GM04503 (cell line): ENCODE measurements around the gene CLEC4F.
"Not testable (repeated sequence)": the region's sequence is repeated elsewhere in the genome, so short reads cannot be mapped to it uniquely, and the experiment has no call there.

ENCODE experiments used
- DNase-seq: peaks from one replicate; pipeline ENCODE4 v3.0.0-alpha.2; 2012; ENCODE audit warnings: low read depth

Gene CLEC4F

GRCh38 chr2:70826696-70827350 lies 6.4 kb upstream of the CLEC4F start:
- DNase-seq, result no peak

GRCh38 chr2:70823249-70823648 lies 2.9 kb upstream of the CLEC4F start:
- DNase-seq, result no peak

- no peak for DNase-seq
Measured at GRCh38 chr2:70822843-70823242, 2.4 kb upstream of the CLEC4F start.

- DNase-seq, result no peak
Measured at GRCh38 chr2:70817284-70817954, 3.0 kb downstream of the CLEC4F start.

GRCh38 chr2:70816726-70817125 lies 3.7 kb downstream of the CLEC4F start:
- DNase-seq, result no peak

- no peak for DNase-seq
Measured at GRCh38 chr2:70808983-70809958, 11.1 kb downstream of the CLEC4F start.

GRCh38 chr2:70807828-70808118 lies 12.6 kb downstream of the CLEC4F start:
- DNase-seq, result no peak

- DNase-seq, result no peak
Measured at GRCh38 chr2:70807102-70807827, 13.1 kb downstream of the CLEC4F start.

- DNase-seq, result no peak
Measured at GRCh38 chr2:70806620-70807019, 13.8 kb downstream of the CLEC4F start.

GRCh38 chr2:70806013-70806412 lies 14.4 kb downstream of the CLEC4F start:
- no peak for DNase-seq

- no peak for DNase-seq
Measured at GRCh38 chr2:70801607-70802263, 18.7 kb downstream of the CLEC4F start.

- DNase-seq, result no peak
Measured at GRCh38 chr2:70799706-70800105, 20.7 kb downstream of the CLEC4F start.

- not testable (repeated sequence) for DNase-seq
Measured at GRCh38 chr2:70797996-70798395, 22.4 kb downstream of the CLEC4F start.

- no peak for DNase-seq
Measured at GRCh38 chr2:70797506-70797905, 22.9 kb downstream of the CLEC4F start.

- no peak for DNase-seq
Measured at GRCh38 chr2:70796262-70796661, 24.1 kb downstream of the CLEC4F start.

- no peak for DNase-seq
Measured at GRCh38 chr2:70795164-70795995, 25.0 kb downstream of the CLEC4F start.

GRCh38 chr2:70793450-70793849 lies 26.9 kb downstream of the CLEC4F start:
- no peak for DNase-seq

GRCh38 chr2:70790136-70790828 lies 30.1 kb downstream of the CLEC4F start, which contains the start of gene FIGLA:
TSS of gene FIGLA (minus strand) at chr2:70790643. CDS start at chr2:70790638, 5 bp downstream.
- no peak for DNase-seq

GRCh38 chr2:70789304-70790135 lies 30.9 kb downstream of the CLEC4F start:
- DNase-seq, result no peak
